ENCODE data around the gene TBX1.

The TBX1 gene

GRCh38 chr22:19796160-19796559, 35.6 kb downstream of the TBX1 start:
- Histone ChIP-seq H3K9me3 (ENCODE audit: control insufficient read depth, low read depth, low read length) (no peaks in the 10 kb centered on the region), H3K36me3 (ENCODE audit: control insufficient read depth, low read depth, low read length) (no peaks in the 10 kb centered on the region), H3K4me1 (ENCODE audit: control insufficient read depth, low read depth, low read length) (no peaks in the 10 kb centered on the region)

DNA sequence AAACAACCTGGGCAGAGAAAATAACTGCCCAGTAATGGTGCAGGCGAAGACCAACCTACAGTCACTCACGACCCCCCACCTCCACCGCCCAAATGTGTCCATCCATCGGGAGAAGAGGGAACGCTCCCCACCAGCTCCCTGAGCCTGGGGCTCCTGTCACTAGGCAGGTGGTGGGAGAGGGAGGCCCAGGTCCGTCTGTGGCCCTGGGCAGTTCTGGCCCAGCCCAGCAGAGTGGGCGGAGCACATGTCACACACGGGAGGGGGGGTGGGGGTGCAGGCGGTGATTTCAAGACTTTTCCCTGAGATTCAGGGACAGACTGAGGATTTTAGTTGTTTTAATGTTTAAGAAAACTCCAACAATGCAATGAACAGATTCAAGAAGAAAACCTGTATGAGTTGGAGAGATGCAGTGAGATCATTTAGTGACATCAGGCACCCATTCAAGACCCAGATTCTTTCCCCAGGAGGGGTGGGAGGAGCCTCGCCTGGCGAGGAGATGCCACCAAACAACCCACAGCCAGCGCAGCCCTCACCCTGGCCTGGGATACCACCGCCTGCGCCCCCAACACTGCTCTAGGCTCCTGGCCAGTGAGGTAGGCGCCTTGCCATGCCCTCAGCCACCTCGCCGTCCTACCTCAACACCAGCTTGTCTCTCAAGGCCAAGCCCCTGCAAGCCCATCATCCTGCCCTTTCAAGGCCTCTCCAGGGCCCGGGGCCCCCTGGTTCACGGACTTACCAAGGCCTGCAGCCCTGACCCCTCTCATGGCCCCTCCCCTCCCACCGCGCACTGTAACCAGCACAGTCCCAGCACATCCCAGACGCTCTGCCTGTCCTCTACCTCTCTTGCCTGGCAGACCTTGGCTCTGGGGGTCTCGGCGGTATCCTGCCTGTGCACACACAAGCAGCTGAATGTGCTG, 36.8 kb downstream of the TBX1 start:
- H3K36me3 ChIP-seq (ENCODE audit: control insufficient read depth, low read depth, low read length), result no peaks in the 10 kb centered on the region
- no peak overlapping the region for H3K4me3 ChIP-seq (ENCODE audit: low read length)
- no peaks in the 10 kb centered on the region for H3K4me1 ChIP-seq (ENCODE audit: control insufficient read depth, low read depth, low read length)
- H3K9me3 ChIP-seq (ENCODE audit: control insufficient read depth, low read depth, low read length), result no peaks in the 10 kb centered on the region
- no peak overlapping the region for H3K27ac ChIP-seq (ENCODE audit: low read length)
- no peaks in the 10 kb centered on the region for H3K27me3 ChIP-seq (ENCODE audit: control insufficient read depth, insufficient read depth, low read length)
- H3K9ac ChIP-seq (ENCODE audit: low read length), result no peak overlapping the region

More at GRCh38 chr22:19796160-19796559, 35.6 kb downstream of the TBX1 start:
- no peak overlapping the region for H3K4me3 ChIP-seq (ENCODE audit: low read length)
- no peak overlapping the region for H3K27ac ChIP-seq (ENCODE audit: low read length)
- no peaks in the 10 kb centered on the region for H3K27me3 ChIP-seq (ENCODE audit: control insufficient read depth, insufficient read depth, low read length)
- H3K9ac ChIP-seq (ENCODE audit: low read length), result no peak overlapping the region

DNA sequence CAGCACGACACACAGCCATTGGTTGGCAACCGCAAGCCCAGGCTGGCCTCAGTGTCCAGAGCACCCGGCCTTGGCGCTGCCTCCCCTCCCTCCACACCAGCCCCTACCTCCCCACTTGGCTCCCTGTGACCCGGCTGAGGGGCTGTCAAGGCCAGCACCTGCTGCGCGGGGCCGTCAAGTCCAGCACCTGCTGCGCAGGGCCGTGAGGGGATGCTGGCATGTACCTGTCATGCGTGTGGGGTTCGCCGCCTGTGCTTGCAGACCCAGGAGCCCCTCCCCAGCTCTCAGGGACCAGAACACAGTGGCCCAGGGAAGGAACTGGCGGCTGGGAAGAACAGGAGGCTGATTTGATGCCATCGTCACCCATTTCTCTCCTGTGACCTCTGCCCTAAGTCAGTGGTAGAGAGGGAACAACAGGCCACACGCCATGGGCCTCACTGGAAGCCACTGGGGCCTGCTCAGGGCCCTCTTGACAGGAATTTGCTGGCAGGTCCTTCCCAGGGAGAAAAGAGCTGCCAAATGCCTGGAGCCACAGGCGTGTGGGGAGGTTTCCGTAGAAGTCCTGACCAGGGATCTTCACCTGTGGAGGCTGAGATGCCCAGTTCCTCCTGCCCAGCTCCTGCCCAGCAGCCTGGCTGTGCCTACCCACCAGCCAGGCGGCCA, 37.6 kb downstream of the TBX1 start:
- H3K36me3 ChIP-seq (ENCODE audit: control insufficient read depth, low read depth, low read length), result no peaks in the 10 kb centered on the region
- H3K4me3 ChIP-seq (ENCODE audit: low read length), result no peak overlapping the region
- H3K27ac ChIP-seq (ENCODE audit: low read length), result no peak overlapping the region
- no peaks in the 10 kb centered on the region for H3K27me3 ChIP-seq (ENCODE audit: control insufficient read depth, insufficient read depth, low read length)
- no peaks in the 10 kb centered on the region for H3K4me1 ChIP-seq (ENCODE audit: control insufficient read depth, low read depth, low read length)
- H3K9me3 ChIP-seq (ENCODE audit: control insufficient read depth, low read depth, low read length), result no peaks in the 10 kb centered on the region
- no peak overlapping the region for H3K9ac ChIP-seq (ENCODE audit: low read length)

- no peak overlapping the region for H3K27ac ChIP-seq (ENCODE audit: low read length)
- no peak overlapping the region for H3K9ac ChIP-seq (ENCODE audit: low read length)
- no peaks in the 10 kb centered on the region for H3K36me3 ChIP-seq (ENCODE audit: control insufficient read depth, low read depth, low read length)
- no peaks in the 10 kb centered on the region for H3K9me3 ChIP-seq (ENCODE audit: control insufficient read depth, low read depth, low read length)
- H3K4me1 ChIP-seq (ENCODE audit: control insufficient read depth, low read depth, low read length), result no peaks in the 10 kb centered on the region
- H3K27me3 ChIP-seq (ENCODE audit: control insufficient read depth, insufficient read depth, low read length), result no peaks in the 10 kb centered on the region
- no peak overlapping the region for H3K4me3 ChIP-seq (ENCODE audit: low read length)
Observed at GRCh38 chr22:19798891-19799293, 38.3 kb downstream of the TBX1 start.

DNA sequence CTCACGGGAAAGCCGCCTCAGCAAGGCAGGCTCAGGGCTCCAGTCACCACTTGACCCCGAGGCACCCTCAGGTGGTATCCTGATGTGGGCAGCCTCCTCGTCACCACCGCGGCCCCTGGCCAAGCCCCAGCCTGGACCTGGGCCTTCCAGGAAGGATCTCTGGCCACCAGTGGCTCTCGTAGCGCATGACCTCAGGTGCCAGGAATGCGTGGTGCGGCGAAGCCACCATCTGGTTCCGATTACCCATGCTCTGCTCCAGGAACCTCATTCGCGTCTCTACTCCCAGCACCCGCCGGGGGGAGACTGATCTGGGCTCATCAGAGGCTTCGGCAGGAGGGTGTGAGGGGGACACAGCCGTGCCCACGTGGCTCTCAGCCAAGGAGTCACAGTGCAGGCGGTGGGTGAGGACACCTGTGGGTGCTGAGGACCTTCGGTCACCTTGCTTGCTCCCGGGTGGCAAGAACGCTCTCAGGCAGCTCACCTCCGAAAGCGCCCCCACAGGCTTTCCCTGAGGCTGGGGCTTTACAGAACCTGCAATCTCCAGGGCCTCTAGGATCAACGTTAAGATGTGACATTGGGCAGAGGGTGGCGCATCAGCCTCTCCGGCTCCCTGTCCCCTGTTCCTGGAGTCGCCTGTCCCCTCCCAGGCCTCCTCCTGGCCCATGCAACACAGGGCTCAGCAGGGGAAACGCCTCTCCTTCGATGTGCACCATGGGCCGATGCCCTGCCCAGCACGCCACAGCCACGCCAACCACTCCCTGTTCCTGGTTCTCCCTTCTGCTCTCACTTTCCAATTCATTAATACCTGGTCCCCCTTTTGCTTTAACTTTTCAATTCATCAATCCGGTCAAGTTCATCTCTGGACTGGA, 39.0 kb downstream of the TBX1 start:
- Histone ChIP-seq H3K9me3 (ENCODE audit: control insufficient read depth, low read depth, low read length) (no peaks in the 10 kb centered on the region), H3K27me3 (ENCODE audit: control insufficient read depth, insufficient read depth, low read length) (no peaks in the 10 kb centered on the region), H3K4me3 (ENCODE audit: low read length) (no peak overlapping the region), H3K27ac (ENCODE audit: low read length) (no peak overlapping the region), H3K36me3 (ENCODE audit: control insufficient read depth, low read depth, low read length) (no peaks in the 10 kb centered on the region), H3K9ac (ENCODE audit: low read length) (no peak overlapping the region), H3K4me1 (ENCODE audit: control insufficient read depth, low read depth, low read length) (no peaks in the 10 kb centered on the region)

- no peaks in the 10 kb centered on the region for H3K27me3 ChIP-seq (ENCODE audit: control insufficient read depth, insufficient read depth, low read length)
- H3K9me3 ChIP-seq (ENCODE audit: control insufficient read depth, low read depth, low read length), result no peaks in the 10 kb centered on the region
- H3K27ac ChIP-seq (ENCODE audit: low read length), result no peak overlapping the region
- H3K9ac ChIP-seq (ENCODE audit: low read length), result no peak overlapping the region
- no peaks in the 10 kb centered on the region for H3K4me1 ChIP-seq (ENCODE audit: control insufficient read depth, low read depth, low read length)
- H3K4me3 ChIP-seq (ENCODE audit: low read length), result no peak overlapping the region
- no peaks in the 10 kb centered on the region for H3K36me3 ChIP-seq (ENCODE audit: control insufficient read depth, low read depth, low read length)
Observed at GRCh38 chr22:19800306-19800705, 39.7 kb downstream of the TBX1 start.

GRCh38 chr22:19800761-19801244, 40.2 kb downstream of the TBX1 start:
- H3K4me3 ChIP-seq (ENCODE audit: low read length), result no peak overlapping the region
- H3K9me3 ChIP-seq (ENCODE audit: control insufficient read depth, low read depth, low read length), result no peaks in the 10 kb centered on the region
- no peak overlapping the region for H3K9ac ChIP-seq (ENCODE audit: low read length)
- no peaks in the 10 kb centered on the region for H3K27me3 ChIP-seq (ENCODE audit: control insufficient read depth, insufficient read depth, low read length)
- H3K36me3 ChIP-seq (ENCODE audit: control insufficient read depth, low read depth, low read length), result no peaks in the 10 kb centered on the region
- H3K4me1 ChIP-seq (ENCODE audit: control insufficient read depth, low read depth, low read length), result no peaks in the 10 kb centered on the region
- no peak overlapping the region for H3K27ac ChIP-seq (ENCODE audit: low read length)

DNA sequence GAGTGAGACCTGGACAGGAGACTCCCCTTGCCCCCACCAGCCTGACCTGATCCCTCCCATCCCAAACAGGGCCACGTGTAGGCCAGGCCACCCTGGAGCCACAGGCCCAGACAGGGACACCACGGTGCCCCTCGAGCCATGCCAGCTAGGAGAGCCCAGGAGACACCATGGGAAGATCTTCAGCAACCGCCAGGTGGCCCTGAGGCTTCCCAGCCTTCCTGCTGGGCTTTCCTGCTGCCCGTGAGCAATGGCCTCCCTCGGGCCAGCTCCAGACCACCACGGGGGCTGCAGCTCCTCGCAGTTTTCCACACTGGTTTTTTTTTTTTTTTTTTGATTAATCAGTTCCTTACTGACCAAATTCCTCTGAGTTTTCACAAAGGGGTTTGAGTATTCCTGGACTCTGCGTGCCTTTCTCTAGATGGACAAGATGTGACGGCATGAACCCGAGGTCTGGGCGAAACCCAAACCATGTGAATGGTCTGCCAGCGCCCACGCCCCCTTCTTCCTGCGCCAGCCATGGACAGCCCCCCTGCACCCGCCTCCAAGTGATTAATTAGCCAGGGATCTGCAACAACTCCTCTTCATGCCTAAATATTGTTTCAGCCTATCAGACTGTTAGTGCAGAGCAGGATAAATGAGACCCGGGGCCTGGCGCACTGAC, 40.9 kb downstream of the TBX1 start:
- Histone ChIP-seq H3K4me3 (ENCODE audit: low read length) (no peak overlapping the region), H3K27ac (ENCODE audit: low read length) (no peak overlapping the region), H3K9ac (ENCODE audit: low read length) (no peak overlapping the region), H3K27me3 (ENCODE audit: control insufficient read depth, insufficient read depth, low read length) (no peaks in the 10 kb centered on the region), H3K4me1 (ENCODE audit: control insufficient read depth, low read depth, low read length) (no peaks in the 10 kb centered on the region), H3K9me3 (ENCODE audit: control insufficient read depth, low read depth, low read length) (no peaks in the 10 kb centered on the region), H3K36me3 (ENCODE audit: control insufficient read depth, low read depth, low read length) (no peaks in the 10 kb centered on the region)

- Histone ChIP-seq H3K36me3 (ENCODE audit: control insufficient read depth, low read depth, low read length) (no peaks in the 10 kb centered on the region), H3K27me3 (ENCODE audit: control insufficient read depth, insufficient read depth, low read length) (no peaks in the 10 kb centered on the region), H3K4me1 (ENCODE audit: control insufficient read depth, low read depth, low read length) (no peaks in the 10 kb centered on the region), H3K9me3 (ENCODE audit: control insufficient read depth, low read depth, low read length) (no peaks in the 10 kb centered on the region), H3K4me3 (ENCODE audit: low read length) (no peak overlapping the region), H3K27ac (ENCODE audit: low read length) (no peak overlapping the region), H3K9ac (ENCODE audit: low read length) (no peak overlapping the region)
Observed at GRCh38 chr22:19802001-19802893, 41.7 kb downstream of the TBX1 start.

- no peak overlapping the region for H3K9ac ChIP-seq (ENCODE audit: low read length)
- H3K9me3 ChIP-seq (ENCODE audit: control insufficient read depth, low read depth, low read length), result no peaks in the 10 kb centered on the region
- no peaks in the 10 kb centered on the region for H3K4me1 ChIP-seq (ENCODE audit: control insufficient read depth, low read depth, low read length)
- H3K36me3 ChIP-seq (ENCODE audit: control insufficient read depth, low read depth, low read length), result no peaks in the 10 kb centered on the region
- H3K27me3 ChIP-seq (ENCODE audit: control insufficient read depth, insufficient read depth, low read length), result no peaks in the 10 kb centered on the region
- no peak overlapping the region for H3K4me3 ChIP-seq (ENCODE audit: low read length)
- no peak overlapping the region for H3K27ac ChIP-seq (ENCODE audit: low read length)
Observed at GRCh38 chr22:19802894-19803735, 42.5 kb downstream of the TBX1 start.

Measured in iPS-18a (cell line).